ENCODE measurements around the gene KIF21A. TPM values are rescaled to one million over a fixed set of nuclear protein-coding genes. Genes with fewer than 3 reads are reported as not detected.
"Not testable (repeated sequence)": the region's sequence is repeated elsewhere in the genome, so short reads cannot be mapped to it uniquely, and the experiment has no call there.

Gene KIF21A
- total RNA-seq, 4 donors from 2014 or later, result 28.4 to 36.4 (median 33.1) TPM

DNA sequence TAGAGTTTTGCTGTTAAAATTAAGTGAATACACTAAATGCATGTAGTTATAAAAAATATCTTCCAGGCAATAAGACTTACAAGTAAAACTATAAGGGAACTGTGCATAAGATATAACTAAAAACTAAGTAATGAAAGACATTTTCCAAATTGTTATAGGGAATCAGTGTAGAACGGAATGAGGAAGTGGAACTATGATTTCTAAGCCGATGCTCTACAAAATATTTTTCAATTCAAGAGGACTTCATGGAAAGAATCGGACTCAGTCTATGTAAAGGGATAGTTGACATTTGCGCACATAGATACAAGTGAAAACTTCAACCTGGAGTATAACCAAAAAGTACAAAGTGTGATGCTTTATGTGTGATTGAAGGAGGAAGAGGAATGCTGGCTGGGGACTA lies 40.1 kb upstream of the KIF21A start:
- H3K27ac ChIP-seq, result no peak overlapping the region
- no peaks in the 10 kb centered on the region for H3K9me3 ChIP-seq
- ATAC-seq (no peak), DNase-seq (no peak)
- no peaks in the 10 kb centered on the region for H3K36me3 ChIP-seq
- intact Hi-C loops (cut with DNase I; ENCODE audit: low total_unique reads) (no loop called here), in situ Hi-C loops (cut with MboI; ENCODE audit: low sequenced_read_pairs in 4 of 4) (no loop called here)
- no peaks in the 10 kb centered on the region for H3K4me1 ChIP-seq
- no peaks in the 10 kb centered on the region for H3K27me3 ChIP-seq
- TF ChIP-seq POLR2A (IDR thresholded peaks at IDR 0.05), result no peak
- TF ChIP-seq, protein P1, sequence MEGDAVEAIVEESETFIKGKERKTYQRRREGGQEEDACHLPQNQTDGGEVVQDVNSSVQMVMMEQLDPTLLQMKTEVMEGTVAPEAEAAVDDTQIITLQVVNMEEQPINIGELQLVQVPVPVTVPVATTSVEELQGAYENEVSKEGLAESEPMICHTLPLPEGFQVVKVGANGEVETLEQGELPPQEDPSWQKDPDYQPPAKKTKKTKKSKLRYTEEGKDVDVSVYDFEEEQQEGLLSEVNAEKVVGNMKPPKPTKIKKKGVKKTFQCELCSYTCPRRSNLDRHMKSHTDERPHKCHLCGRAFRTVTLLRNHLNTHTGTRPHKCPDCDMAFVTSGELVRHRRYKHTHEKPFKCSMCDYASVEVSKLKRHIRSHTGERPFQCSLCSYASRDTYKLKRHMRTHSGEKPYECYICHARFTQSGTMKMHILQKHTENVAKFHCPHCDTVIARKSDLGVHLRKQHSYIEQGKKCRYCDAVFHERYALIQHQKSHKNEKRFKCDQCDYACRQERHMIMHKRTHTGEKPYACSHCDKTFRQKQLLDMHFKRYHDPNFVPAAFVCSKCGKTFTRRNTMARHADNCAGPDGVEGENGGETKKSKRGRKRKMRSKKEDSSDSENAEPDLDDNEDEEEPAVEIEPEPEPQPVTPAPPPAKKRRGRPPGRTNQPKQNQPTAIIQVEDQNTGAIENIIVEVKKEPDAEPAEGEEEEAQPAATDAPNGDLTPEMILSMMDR (IDR thresholded peaks at IDR 0.05 in 4 of 5, conservative IDR thresholded peaks at IDR 0.05 in 1 of 5), result no peak
- no peak overlapping the region for H3K4me3 ChIP-seq

DNA sequence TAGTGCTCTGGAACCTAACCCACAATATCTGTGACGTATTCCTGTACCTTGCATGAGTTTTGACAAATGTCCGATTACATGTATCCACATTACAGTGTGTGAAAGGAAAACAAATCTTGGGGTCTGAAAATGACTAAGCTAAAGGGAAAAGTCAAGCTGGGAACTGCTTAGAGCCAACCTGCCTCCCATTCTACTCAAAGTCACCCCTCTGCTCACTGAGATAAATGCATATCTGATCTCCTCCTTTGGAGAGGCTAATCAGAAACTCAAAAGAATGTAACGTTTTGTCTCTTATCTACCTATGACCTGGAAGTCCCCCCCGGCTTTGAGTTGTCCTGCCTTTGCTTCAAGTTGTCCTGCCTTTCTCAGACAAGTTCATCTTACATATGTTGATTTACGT lies 34.0 kb upstream of the KIF21A start:
- Histone ChIP-seq H3K36me3 (no peaks in the 10 kb centered on the region), H3K27me3 (no peaks in the 10 kb centered on the region), H3K27ac (no peak overlapping the region), H3K9me3 (no peaks in the 10 kb centered on the region), H3K4me3 (no peak overlapping the region), H3K4me1 (no peaks in the 10 kb centered on the region)
- TF ChIP-seq, protein P1 (IDR thresholded peaks at IDR 0.05 in 4 of 5, conservative IDR thresholded peaks at IDR 0.05 in 1 of 5), result no peak
- no peak for TF ChIP-seq POLR2A (IDR thresholded peaks at IDR 0.05)
- DNase-seq (no peak), ATAC-seq (no peak)
- in situ Hi-C loops (cut with MboI; ENCODE audit: low sequenced_read_pairs in 4 of 4), result no loop called here
- intact Hi-C loops (cut with DNase I; ENCODE audit: low total_unique reads), result no loop called here

DNA sequence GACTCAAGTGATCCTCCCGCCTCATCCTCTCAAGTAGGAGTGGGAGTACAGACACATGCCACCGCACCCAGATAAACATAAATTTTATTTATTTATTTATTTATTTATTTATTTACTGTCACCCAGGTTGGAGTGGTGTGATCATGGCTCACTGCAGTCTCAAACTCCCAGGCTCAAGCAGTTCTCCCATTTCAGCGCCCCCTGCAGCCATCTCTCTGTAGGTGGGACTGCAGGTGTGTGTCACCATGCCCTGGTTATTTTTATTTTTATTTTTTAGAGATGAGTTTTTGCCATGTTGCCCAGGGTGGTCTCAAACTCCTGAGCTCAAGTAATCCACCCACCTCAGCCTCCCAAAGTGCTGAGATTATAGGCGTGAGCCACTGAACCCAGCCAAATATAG lies 33.2 kb upstream of the KIF21A start:
- no peaks in the 10 kb centered on the region for H3K4me1 ChIP-seq
- in situ Hi-C loops (cut with MboI; ENCODE audit: low sequenced_read_pairs in 4 of 4), result no loop called here
- ATAC-seq (no peak), DNase-seq (no peak)
- H3K36me3 ChIP-seq, result no peaks in the 10 kb centered on the region
- no peak overlapping the region for H3K4me3 ChIP-seq
- no peak overlapping the region for H3K27ac ChIP-seq
- intact Hi-C loops (cut with DNase I; ENCODE audit: low total_unique reads), result no loop called here
- H3K27me3 ChIP-seq, result no peaks in the 10 kb centered on the region
- no peak for TF ChIP-seq POLR2A (IDR thresholded peaks at IDR 0.05)
- TF ChIP-seq, protein P1 (IDR thresholded peaks at IDR 0.05 in 4 of 5, conservative IDR thresholded peaks at IDR 0.05 in 1 of 5), result no peak
- no peaks in the 10 kb centered on the region for H3K9me3 ChIP-seq

DNA sequence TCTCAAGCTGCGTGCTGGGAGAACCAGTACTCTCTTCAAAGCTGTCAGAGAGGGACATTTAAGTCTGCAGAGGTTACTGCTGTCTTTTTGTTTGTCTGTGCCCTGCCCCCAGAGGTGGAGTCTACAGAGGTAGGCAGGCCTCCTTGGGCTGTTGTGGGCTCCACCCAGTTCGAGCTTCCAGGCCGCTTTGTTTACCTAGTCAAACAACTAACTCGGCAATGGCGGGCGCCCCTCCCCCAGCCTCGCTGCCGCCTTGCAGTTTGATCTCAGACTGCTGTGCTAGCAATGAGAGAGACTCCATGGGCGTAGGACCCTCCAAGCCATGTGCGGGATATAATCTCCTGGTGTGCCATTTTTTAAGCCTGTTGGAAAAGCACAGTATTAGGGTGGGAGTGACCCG lies 32.2 kb upstream of the KIF21A start:
- H3K27ac ChIP-seq; intact Hi-C loops (cut with DNase I; ENCODE audit: low total_unique reads); H3K9me3 ChIP-seq; ATAC-seq; in situ Hi-C loops (cut with MboI; ENCODE audit: low sequenced_read_pairs in 4 of 4); H3K4me3 ChIP-seq; H3K27me3 ChIP-seq; DNase-seq; H3K36me3 ChIP-seq; H3K4me1 ChIP-seq: not testable (repeated sequence)

DNA sequence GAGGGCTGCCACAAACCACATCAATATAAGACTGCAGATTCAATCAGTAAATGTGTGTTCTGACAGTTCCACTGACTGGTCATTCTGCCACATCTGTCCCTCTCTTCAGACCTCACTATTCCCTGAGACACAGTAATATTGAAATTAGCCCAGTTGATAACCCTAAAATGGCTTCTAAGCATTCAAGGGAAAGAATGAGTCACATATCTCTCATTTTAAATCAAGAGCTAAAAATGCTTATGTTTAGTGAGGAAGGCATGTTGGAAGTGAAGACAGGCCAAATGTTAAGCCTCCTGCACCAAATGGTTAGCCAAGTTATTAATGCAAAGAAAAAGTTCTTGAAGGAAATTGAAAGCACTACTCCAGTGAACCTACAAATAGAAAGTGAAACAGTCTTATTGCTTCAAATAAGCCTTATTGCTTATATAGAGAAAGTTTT lies 24.5 kb upstream of the KIF21A start:
- no peaks in the 10 kb centered on the region for H3K4me1 ChIP-seq
- DNase-seq, result no peak
- no peaks in the 10 kb centered on the region for H3K27me3 ChIP-seq
- H3K36me3 ChIP-seq, result no peaks in the 10 kb centered on the region
- in situ Hi-C loops (cut with MboI; ENCODE audit: low sequenced_read_pairs in 4 of 4), result no loop called here
- no peak for TF ChIP-seq POLR2A (IDR thresholded peaks at IDR 0.05)
- TF ChIP-seq, protein P1 (IDR thresholded peaks at IDR 0.05 in 4 of 5, conservative IDR thresholded peaks at IDR 0.05 in 1 of 5), result no peak
- H3K27ac ChIP-seq, result no peak overlapping the region
- intact Hi-C loops (cut with DNase I; ENCODE audit: low total_unique reads), result no loop called here
- H3K4me3 ChIP-seq, result no peak overlapping the region
- ATAC-seq, result no peak
- no peaks in the 10 kb centered on the region for H3K9me3 ChIP-seq
